Stimulated activated CD8-positive, alpha-beta memory T cell treated with anti-CD3 and anti-CD28 coated beads, Interleukin-7, amount 100 ng/mL, for 24 hours (primary cell): Measurements from ENCODE around the gene FGFR2.

Experiments used
- DNase-seq: peaks from one replicate; pipeline ENCODE4 v3.0.0-alpha.2; 2020; ENCODE audit warnings: low read depth

The FGFR2 gene

DNA sequence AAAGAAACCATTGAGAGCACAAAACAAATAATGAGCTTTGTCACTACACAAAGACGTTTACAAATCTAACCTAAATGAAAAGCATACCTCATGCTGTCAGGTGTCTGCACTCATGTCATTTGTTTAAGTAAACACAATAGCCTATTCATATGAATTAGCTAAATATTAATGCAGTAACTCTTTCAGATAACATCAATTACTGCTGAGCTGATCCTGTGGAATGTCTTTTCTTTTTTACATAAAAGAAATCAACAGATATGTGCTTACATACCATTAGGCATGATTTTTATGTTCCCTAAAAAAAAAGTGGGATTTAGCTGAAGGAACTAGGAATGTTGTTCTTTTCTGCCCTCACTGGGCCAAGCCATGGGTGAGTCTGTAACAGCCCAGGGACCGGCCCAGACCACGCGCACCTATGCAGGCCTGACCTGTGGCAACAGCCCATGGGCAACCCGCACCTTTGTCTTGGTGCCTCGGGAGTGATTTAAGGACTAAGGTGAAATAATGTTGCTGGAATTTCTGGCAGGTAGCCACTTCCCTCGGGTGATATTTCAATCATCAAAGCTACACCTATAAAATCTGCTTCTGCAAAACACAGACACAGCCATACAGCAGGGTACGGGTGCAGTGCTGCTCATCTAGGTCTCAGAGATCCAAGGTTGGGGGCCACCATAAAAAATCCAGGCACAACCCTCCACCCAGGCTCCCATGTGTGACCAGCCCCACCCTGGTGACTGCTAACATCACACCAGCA lies 44.6 kb downstream of the FGFR2 start:
- no peak for DNase-seq

GRCh38 chr10:121552746-121553145 lies 45.5 kb downstream of the FGFR2 start:
- no peak for DNase-seq

- no peak for DNase-seq
These were observed 46.9 kb downstream of the FGFR2 start for GRCh38 chr10:121551210-121551885.

DNA sequence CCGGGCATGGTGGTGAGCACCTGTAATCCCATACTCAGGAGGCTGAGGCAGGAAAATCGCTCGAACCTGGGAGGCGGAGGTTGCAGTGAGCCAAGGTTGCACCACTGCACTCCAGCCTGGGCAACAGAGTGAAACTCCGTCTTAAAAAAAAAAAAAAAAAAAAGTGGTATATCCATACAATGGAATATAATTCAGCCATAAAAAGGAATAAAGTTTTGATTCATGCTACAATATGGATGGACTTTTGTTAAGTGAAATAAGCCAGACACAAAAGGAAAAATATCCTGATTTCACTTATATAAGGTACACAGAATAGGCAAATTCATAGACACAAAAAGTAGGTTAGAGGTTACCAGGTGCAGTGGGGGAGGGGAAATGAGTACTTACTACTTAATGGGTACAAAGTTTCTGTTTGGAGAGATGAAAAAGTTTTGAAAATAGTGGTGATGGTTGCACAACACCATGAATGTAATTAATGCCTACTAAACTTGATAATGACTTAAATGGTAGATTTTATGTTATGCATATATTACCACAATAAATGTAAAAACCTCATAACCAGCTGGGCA lies 53.9 kb downstream of the FGFR2 start:
- no peak for DNase-seq

- DNase-seq, result no peak
These were observed 54.7 kb downstream of the FGFR2 start for GRCh38 chr10:121543545-121543944.

DNA sequence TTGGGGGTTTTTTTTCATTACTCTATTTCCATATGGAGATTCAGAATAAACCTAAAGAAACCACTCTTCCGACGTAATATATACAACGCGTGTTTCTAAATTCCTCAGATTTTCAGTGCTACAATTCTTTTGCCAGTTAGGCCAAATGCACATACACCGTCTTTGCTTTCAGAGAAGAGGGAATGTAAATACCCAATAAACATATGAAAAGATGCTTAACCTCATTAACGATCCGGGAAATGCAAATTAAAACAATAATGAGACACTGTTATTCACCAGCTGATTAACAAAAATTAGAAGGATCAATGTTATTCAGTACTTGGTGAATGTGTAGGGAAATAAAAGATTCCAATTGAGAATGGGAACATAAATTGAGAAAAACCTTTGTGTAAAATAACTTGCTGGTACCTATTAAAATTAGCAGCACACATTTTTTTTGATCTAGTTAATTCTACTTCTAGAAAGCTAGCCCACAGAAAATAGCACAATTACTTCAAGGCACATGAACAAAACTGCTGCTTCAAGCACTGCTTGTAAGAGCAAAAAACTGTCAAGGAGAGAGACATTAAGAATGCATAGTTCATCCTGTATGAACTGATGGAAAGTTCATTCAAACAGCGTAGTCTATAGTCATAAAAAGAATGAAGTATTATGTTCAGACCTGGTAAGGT lies 56.7 kb downstream of the FGFR2 start:
- DNase-seq, result no peak

GRCh38 chr10:121540732-121541395 lies 57.4 kb downstream of the FGFR2 start:
- no peak for DNase-seq

DNA sequence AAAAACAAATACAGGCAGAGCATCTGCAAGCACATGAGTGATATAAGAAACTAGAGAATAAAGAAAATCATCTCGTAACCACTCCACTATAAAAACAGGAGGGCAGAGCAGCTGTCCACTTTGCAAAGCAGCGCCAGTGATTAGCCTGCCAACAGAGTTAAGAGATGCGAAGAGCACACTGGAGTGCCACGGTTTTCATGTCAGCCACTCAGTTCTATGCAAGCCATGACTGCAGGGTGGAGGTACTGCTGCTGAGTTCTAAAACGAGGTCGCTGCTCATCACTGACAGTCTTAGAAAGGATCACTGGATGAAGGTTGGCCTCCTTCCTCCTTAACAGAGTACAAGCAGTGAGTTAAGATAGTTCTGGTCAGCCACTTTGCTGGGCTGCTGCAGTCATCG lies 58.5 kb downstream of the FGFR2 start:
- DNase-seq, result no peak

- no peak for DNase-seq
These were observed 61.8 kb downstream of the FGFR2 start for GRCh38 chr10:121536310-121536913.

DNA sequence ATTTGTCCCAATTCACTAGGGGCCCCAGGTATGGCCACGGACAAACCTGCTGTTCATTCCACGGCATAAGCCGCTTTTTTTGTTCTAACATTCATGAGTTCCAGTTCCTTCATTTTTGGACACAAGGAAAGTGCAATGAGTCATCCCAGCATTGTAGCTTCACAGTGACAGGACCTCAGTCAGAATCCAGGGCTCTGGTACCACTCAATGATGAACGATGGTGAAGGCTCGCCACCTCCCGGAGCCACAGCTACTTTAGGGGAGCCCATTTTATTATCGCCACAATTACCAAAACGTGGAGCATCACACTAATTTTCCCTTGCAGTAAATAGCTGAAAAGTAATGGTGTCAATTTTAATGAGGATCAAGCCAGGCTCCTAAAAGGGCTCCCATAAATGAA lies 62.9 kb downstream of the FGFR2 start:
- DNase-seq, result no peak

GRCh38 chr10:121532292-121532864 lies 65.9 kb downstream of the FGFR2 start:
- DNase-seq, result no peak

DNA sequence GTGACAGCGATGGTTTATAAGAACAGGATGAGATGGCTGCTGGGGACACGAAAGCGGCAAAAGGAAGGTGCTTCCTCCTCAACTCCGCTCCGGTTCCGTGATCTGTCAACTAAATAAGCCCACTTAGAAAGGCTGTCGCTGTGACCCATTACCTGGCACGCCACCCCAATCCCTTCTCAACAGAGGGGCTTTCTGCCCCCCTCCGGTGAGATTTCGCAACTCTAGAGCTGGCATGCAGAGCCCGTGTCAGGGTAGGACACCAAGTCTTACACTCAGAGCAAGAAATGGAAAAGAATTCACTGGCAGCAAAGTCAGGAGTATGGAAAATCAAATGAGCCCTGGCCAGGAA lies 66.4 kb downstream of the FGFR2 start:
- DNase-seq, result no peak

DNA sequence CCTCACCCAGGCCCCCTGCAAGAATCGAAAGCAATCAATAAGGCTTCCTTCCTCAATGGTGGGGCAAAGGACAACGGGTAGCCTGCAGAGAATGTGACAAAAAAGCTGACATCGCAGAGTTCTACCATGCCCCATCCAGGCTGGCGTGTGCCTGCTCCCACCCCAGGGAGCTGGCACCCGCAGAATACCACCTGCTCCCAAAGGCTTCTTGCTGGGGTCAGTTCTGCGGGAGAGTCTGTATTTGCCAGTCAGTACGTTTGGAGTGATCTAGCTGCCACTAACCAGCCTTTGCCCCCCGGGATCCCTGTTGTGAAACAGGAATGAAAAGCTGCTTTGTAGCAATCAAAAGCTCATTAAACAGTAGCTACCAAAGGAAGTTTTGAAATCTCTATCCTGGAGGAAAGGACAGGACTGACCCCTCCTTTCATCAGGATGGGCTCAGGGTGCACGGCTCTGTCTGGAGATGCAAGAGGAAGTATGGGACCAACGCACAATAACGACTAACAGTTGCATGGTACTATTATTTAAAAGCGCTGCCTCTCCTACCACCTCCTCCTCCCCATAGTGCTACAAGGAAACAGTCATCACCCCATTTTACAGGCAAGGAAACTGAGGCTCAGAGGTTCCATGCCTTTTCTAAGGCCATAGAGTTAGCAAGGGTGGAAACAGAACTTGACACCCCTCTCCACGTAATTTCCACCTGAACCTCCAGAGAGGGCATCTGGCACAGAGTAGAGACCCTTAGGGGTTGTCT lies 67.0 kb downstream of the FGFR2 start:
- DNase-seq, result no peak

DNA sequence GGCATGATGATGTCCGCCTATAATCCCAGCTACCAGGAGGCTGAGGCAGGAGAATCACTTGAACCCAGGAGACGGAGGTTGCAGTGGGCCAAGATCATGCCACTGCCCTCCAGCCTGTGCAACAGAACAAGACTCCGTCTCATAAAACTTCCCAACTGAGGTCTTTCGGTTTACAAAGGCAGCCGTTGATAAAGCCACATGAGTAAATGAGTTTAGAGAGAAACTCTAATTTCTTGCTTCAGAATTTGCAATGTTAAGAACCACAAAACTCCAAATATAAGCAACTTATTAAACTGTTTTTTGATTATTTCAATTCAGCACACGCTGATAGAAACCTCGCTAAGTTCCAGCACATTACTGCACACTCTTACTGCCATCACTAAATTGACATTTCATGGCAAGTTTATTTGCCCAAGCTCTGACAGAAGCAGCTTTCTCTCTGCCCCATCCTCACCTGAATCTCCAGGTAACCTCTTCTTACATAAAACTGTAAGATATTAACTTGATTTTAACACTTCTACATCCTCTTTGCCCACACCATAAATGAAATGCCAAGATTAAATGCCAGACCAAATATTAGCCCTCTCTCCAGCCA lies 67.7 kb downstream of the FGFR2 start:
- DNase-seq, result no peak

DNA sequence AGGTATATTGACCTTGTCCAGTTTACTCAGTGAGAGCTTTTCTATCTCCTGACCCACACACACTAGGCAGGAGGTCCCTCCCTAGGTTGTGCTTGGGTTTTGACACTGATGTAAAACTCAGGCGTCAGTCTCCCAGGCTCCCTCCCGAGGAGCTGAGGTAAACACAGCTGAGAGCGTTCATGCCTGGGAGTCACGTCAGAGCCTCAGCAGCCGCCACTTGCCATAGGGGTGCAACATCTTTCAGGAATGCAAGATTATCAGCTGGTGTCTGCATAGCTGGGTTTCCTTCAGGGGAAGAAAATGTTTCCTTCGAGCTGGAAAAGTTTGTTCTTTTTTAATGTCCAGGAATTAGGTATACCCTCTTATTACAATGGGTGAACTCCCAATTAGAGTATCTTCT lies 70.6 kb downstream of the FGFR2 start:
- no peak for DNase-seq

GRCh38 chr10:121526801-121527221 lies 71.4 kb downstream of the FGFR2 start:
- no peak for DNase-seq

DNA sequence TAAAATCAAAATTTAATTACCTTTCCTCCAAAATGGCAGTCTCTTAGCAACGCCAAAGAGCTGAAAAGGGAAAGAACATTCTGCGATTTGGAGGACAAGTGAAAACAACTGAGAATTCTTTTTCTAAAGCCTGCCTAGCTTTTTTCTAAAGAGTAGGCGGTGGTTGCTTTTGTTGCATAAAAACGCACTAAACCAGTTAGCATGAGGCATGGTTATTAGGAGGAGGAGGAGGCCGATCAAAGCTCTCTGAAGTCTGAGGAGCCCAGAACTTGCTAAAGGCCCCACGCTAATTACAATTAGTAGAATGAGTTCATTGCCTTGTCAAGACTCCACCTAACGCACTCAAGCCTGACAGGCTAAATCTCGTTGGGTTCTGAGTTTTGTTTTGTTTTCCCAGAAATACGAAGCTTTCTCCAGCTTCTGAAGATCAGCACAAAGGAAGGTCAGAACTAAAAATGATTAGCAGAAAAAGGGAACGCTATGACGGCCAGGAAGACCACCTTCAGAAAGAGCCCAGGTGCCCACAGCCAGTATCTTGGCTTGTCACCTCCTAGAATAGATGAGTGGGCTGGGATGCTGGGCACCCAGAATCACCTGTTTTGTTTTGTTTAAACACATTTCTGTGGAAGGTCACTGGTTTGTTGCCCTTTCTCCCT lies 72.0 kb downstream of the FGFR2 start:
- no peak for DNase-seq

GRCh38 chr10:121525251-121526134 lies 72.8 kb downstream of the FGFR2 start:
- DNase-seq, result no peak
